ENCODE measurements around the gene SORBS2.

Gene SORBS2

GRCh38 chr4:185826381-185826780 lies 14.4 kb upstream of the SORBS2 start:
- H3K27me3 ChIP-seq (ENCODE audit: insufficient read depth, low read length, poor library complexity) = no peaks in the 10 kb centered on the region
- no peak overlapping the region for H2AFZ ChIP-seq (ENCODE audit: low read depth, low read length)
- H4K20me1 ChIP-seq (ENCODE audit: insufficient read depth, low read length) = no peaks in the 10 kb centered on the region
- H3K4me3 ChIP-seq (ENCODE audit: low read depth in 1 of 2, low read length in 2 of 2) = no peak overlapping the region
- no peaks in the 10 kb centered on the region for H3K79me2 ChIP-seq (ENCODE audit: insufficient read depth, low read length)
- TF ChIP-seq CTCF (IDR thresholded peaks at IDR 0.05; ENCODE audit: borderline replicate concordance, extremely low read depth, low read length, poor library complexity, severe bottlenecking) (no peak), EZH2 (IDR thresholded peaks at IDR 0.05; ENCODE audit: borderline replicate concordance, low read depth, low read length, severe bottlenecking) (no peak)
- H3K4me2 ChIP-seq (ENCODE audit: insufficient read depth, low read length) = no peak overlapping the region
- DNase-seq = no peak
- no peak overlapping the region for H3K9ac ChIP-seq (ENCODE audit: low read depth, low read length)
- no peaks in the 10 kb centered on the region for H3K4me1 ChIP-seq (ENCODE audit: insufficient read depth, low read length)
- H3K36me3 ChIP-seq (ENCODE audit: insufficient read depth, low read length) = no peaks in the 10 kb centered on the region
- H3K27ac ChIP-seq (ENCODE audit: low read length) = no peak overlapping the region
- ATAC-seq (ENCODE audit: insufficient read depth, low read depth) = no peak
- H3K9me3 ChIP-seq (ENCODE audit: insufficient read depth, low read length, severe bottlenecking) = no peaks in the 10 kb centered on the region

- no peak for ATAC-seq (ENCODE audit: insufficient read depth, low read depth)
- no peak for DNase-seq
- Histone ChIP-seq H3K4me1 (ENCODE audit: insufficient read depth, low read length) (no peaks in the 10 kb centered on the region), H3K9ac (ENCODE audit: low read depth, low read length) (no peak overlapping the region), H3K27me3 (ENCODE audit: insufficient read depth, low read length, poor library complexity) (no peaks in the 10 kb centered on the region), H2AFZ (ENCODE audit: low read depth, low read length) (no peak overlapping the region), H4K20me1 (ENCODE audit: insufficient read depth, low read length) (no peaks in the 10 kb centered on the region), H3K4me3 (ENCODE audit: low read depth in 1 of 2, low read length in 2 of 2) (no peak overlapping the region), H3K9me3 (ENCODE audit: insufficient read depth, low read length, severe bottlenecking) (no peaks in the 10 kb centered on the region), H3K4me2 (ENCODE audit: insufficient read depth, low read length) (no peak overlapping the region), H3K36me3 (ENCODE audit: insufficient read depth, low read length) (no peaks in the 10 kb centered on the region), H3K79me2 (ENCODE audit: insufficient read depth, low read length) (no peaks in the 10 kb centered on the region), H3K27ac (ENCODE audit: low read length) (no peak overlapping the region)
- TF ChIP-seq EZH2 (IDR thresholded peaks at IDR 0.05; ENCODE audit: borderline replicate concordance, low read depth, low read length, severe bottlenecking) (no peak), CTCF (IDR thresholded peaks at IDR 0.05; ENCODE audit: borderline replicate concordance, extremely low read depth, low read length, poor library complexity, severe bottlenecking) (no peak)
These were observed 13.7 kb upstream of the SORBS2 start for GRCh38 chr4:185825737-185826136.

- Histone ChIP-seq H3K9ac (ENCODE audit: low read depth, low read length) (no peak overlapping the region), H3K36me3 (ENCODE audit: insufficient read depth, low read length) (no peaks in the 10 kb centered on the region), H3K4me2 (ENCODE audit: insufficient read depth, low read length) (no peak overlapping the region), H3K79me2 (ENCODE audit: insufficient read depth, low read length) (no peaks in the 10 kb centered on the region), H3K27ac (ENCODE audit: low read length) (no peak overlapping the region), H3K4me1 (ENCODE audit: insufficient read depth, low read length) (no peaks in the 10 kb centered on the region), H3K4me3 (ENCODE audit: low read depth in 1 of 2, low read length in 2 of 2) (no peak overlapping the region), H4K20me1 (ENCODE audit: insufficient read depth, low read length) (no peaks in the 10 kb centered on the region), H3K9me3 (ENCODE audit: insufficient read depth, low read length, severe bottlenecking) (no peaks in the 10 kb centered on the region), H2AFZ (ENCODE audit: low read depth, low read length) (no peak overlapping the region), H3K27me3 (ENCODE audit: insufficient read depth, low read length, poor library complexity) (no peaks in the 10 kb centered on the region)
- TF ChIP-seq CTCF (IDR thresholded peaks at IDR 0.05; ENCODE audit: borderline replicate concordance, extremely low read depth, low read length, poor library complexity, severe bottlenecking) = no peak
- ATAC-seq (ENCODE audit: insufficient read depth, low read depth) = no peak
- no peak for DNase-seq
These were observed 10.8 kb upstream of the SORBS2 start for GRCh38 chr4:185822791-185823190.

DNA sequence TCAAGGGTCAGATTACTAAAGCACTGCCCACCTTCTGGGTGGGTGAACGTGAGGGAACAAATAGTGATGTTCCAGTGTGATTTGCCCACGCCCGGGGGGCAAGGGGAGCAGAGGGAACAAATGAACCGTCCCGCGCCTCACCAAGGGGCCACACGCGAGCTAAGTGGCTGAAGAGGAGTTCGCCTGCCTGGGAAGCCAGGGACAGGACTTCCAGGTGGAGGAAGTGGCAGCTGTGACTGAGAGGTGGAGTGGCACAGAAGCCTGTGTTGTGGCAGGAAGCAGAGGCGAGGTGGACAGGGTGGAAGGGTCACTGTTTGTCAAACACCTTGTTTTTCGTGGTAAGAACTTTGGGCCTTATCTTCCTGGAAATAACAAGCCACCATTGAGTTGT lies 9.0 kb upstream of the SORBS2 start:
- no peak for ATAC-seq (ENCODE audit: insufficient read depth, low read depth)
- H3K4me2 ChIP-seq (ENCODE audit: insufficient read depth, low read length) = no peak overlapping the region
- H4K20me1 ChIP-seq (ENCODE audit: insufficient read depth, low read length) = no peaks in the 10 kb centered on the region
- no peak for TF ChIP-seq EZH2 (IDR thresholded peaks at IDR 0.05; ENCODE audit: borderline replicate concordance, low read depth, low read length, severe bottlenecking)
- TF ChIP-seq CTCF (IDR thresholded peaks at IDR 0.05; ENCODE audit: borderline replicate concordance, extremely low read depth, low read length, poor library complexity, severe bottlenecking) = no peak
- H3K27ac ChIP-seq (ENCODE audit: low read length) = no peak overlapping the region
- no peak for DNase-seq
- H3K79me2 ChIP-seq (ENCODE audit: insufficient read depth, low read length) = no peaks in the 10 kb centered on the region
- no peak overlapping the region for H3K4me3 ChIP-seq (ENCODE audit: low read depth in 1 of 2, low read length in 2 of 2)
- no peaks in the 10 kb centered on the region for H3K27me3 ChIP-seq (ENCODE audit: insufficient read depth, low read length, poor library complexity)
- H3K9ac ChIP-seq (ENCODE audit: low read depth, low read length) = no peak overlapping the region
- H3K36me3 ChIP-seq (ENCODE audit: insufficient read depth, low read length) = no peaks in the 10 kb centered on the region
- no peaks in the 10 kb centered on the region for H3K4me1 ChIP-seq (ENCODE audit: insufficient read depth, low read length)
- no peaks in the 10 kb centered on the region for H3K9me3 ChIP-seq (ENCODE audit: insufficient read depth, low read length, severe bottlenecking)
- no peak overlapping the region for H2AFZ ChIP-seq (ENCODE audit: low read depth, low read length)

All from DND-41 (cell line).